Effector CD4-positive, alpha-beta T cell (primary cell): Measurements from ENCODE around the gene ABL1.
"Not testable (repeated sequence)": the region's sequence is repeated elsewhere in the genome, so short reads cannot be mapped to it uniquely, and the experiment has no call there.

Experiments
- DNase-seq: peaks from one replicate; pipeline ENCODE4 v3.0.0-alpha.2; 2020

Gene ABL1

DNA sequence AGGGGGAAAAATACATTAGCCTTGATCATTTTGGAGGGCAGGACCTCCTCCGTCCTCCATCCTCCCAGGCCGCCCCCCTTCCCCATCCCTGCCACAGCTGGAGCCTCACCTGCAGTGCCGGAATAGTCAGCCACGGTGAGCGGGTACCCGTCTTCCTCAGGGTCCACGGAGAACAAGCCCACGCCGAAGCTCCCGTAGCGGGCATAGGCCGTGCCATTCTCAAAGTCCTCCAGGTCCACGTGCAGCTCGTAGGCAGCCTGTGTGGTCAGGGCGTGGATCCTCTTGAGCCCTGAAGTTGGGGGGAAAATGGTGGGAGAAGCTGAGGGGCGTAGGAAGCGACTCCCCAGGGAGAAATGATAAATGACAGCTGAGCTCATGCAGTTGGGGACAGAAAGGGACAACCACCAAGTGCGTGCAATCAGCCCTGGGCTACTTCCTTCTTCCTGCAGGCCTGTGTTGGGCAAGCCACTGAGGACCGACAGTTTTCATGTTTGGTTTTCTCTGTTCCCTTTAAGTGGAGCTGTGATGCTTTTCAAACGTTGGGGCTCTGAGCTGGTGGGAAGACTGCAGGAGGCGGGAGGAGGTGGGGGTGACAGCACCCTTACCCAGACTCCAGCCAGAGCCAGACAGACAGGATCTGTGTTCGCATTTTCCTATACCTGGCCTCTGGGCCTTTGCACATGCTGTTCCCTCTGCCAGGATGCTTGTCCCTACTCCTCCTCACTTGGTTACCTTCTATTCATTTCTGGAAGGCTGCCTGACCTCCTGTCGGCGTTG, 70.3 kb downstream of the ABL1 start:
- DNase-seq: no peak

DNA sequence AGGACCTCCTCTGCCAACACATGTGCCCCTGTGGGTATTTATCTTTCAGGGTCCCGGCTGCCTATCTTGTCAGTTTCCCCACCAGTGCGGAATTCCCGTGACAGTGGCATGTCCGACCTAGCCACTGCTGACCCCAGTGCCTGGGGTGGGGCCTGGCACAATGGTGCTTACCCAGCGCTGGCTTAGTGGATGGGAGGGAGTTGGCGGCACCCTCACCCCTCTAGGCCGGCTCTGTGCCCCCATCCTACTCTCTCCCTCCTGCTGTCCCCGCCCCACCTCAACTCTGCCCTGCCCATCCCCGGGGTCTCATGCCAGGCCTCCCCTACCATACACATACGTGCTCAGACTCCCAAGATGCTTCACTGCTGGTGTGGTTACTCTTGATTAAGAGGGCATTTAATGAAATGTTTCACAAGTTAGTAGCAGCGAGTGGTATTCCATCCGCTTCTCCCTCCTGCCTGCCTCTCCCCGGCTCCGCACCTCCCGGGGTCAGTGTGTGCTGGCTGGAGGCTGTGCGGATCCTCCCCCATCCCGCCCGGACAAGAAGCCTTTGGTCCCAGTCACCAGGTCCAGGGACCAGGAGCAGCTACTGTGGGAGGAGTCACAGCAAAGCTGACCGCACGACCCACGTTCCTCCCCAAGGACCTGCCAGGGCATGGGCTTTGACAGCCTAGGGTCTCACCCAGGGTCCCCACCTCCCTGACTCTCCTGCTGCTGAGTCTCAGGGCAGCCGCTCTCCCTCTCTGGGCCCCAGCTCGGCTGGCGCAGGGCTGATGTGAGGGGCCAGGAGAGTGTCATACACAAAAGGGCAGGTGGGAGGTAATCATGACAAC, 71.1 kb downstream of the ABL1 start:
- no peak for DNase-seq

DNA sequence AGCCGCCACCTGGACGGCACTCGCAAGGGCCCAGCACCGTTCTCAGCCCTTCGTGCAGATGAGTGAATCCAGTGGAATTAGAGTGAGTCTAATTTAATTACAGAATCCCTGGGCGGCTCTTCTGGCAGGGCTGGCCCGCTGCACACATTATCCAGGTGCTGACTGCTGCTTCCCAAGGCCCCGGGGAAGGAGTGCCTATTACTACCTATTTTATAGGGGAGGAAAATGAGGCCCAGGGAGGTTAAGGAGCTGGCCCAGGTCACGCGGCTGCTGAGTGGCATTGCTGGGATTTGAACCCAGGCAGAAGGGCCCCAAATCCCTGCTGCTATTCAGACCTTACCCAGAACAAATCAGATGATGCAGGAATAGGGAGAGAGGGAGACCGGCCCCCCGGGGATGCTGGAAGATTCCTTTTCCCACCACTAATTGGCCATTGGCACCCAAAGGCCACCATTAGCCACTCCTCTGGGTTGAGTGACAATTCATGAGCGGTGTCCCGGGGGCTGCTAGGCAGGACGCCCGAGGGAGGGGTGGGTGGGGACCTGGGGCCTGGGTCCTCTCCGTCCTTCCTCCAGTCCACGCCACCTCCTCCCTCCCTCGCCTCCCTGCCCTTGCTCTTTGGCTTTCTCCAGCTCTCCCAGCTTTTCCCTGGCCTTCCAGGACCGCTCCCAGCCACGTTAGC, 71.8 kb downstream of the ABL1 start:
- no peak for DNase-seq

DNA sequence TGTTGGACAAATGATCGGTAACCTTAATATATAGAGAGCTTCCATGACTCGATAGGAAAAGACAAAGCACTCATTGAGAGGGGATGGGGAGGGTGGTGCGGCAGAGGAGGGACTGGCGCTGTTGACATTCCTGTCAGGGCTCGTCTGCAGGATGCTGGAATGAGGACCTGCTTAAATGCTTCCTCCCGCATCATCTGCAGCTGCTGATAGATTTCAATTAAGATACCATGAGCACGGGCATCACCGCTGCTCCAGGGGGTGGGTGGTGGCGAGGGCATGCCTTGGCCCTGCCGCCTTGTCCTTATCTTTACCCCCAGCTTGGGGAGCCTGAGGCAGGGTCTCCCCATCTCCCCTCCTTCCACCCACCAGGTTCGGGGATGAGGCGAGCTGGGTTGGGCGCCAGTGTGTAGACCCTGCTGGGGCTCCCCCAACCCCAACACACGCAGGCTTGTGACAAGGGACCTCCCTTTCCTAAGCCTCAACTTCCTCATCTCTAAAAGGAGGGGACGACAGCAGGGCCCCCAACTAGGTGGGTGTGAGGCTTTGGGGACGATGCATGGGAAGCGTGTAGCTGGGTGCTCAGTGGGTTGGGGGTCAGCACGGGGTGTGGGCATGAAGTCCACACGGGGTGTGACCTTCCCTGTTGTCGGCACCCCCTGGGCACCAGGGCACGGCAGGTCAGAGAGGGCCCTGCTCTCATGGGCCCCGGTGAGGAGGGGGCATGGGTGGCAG, 73.3 kb downstream of the ABL1 start:
- DNase-seq: no peak

DNA sequence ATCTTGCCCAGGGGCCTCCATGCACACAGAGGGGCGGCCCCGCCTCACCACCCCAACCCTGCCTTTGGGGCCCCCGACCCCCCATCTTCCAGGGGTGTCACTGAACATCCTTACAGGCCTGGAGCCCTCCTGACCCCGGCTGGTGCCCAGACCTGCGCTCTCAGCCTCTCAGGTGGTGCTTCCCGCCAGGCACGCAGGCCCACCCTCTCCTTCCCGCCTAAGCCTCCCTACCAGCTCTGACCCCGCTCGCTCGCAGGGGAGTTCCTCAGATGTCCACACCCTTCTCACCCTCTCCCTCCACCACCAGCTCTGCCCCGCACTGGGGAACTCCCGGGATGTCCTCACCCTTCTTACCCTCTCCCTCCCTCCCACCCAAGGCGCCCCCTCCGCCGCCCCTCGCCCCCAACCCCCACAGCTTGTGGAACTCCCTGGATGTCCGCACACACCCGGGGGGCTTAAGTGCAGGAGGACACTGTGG, 73.9 kb downstream of the ABL1 start:
- DNase-seq: no peak

DNA sequence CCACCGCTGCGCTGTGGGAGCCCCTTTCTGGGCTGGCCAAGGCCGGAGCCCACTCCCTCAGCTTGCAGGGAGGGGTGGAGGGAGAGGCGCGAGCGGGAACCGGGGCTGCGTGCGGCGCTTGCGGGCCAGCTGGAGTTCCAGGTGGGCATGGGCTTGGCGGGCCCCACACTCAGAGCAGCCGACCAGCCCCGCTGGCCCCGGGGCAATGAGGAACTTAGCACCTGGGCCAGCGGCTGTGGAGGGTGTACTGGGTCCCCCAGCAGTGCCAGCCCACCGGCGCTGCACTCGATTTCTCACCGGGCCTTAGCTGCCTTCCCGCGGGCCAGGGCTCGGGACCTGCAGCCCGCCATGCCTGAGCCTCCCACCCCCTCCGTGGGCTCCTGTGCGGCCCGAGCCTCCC, 75.0 kb downstream of the ABL1 start:
- DNase-seq: not testable (repeated sequence)

DNA sequence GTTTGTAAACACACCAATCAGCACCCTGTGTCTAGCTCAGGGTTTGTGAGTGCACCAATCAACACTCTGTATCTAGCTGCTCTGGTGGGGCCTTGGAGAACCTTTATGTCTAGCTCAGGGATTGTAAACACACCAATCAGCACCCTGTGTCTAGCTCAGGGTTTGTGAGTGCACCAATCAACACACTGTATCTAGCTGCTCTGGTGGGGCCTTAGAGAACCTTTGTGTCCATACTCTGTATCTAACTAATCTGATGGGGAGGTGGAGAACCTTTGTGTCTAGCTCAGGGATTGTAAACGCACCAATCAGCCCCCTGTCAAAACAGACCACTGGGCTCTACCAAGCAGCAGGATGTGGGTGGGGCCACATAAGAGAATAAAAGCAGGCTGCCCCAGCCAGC, 75.6 kb downstream of the ABL1 start:
- not testable (repeated sequence) for DNase-seq

DNA sequence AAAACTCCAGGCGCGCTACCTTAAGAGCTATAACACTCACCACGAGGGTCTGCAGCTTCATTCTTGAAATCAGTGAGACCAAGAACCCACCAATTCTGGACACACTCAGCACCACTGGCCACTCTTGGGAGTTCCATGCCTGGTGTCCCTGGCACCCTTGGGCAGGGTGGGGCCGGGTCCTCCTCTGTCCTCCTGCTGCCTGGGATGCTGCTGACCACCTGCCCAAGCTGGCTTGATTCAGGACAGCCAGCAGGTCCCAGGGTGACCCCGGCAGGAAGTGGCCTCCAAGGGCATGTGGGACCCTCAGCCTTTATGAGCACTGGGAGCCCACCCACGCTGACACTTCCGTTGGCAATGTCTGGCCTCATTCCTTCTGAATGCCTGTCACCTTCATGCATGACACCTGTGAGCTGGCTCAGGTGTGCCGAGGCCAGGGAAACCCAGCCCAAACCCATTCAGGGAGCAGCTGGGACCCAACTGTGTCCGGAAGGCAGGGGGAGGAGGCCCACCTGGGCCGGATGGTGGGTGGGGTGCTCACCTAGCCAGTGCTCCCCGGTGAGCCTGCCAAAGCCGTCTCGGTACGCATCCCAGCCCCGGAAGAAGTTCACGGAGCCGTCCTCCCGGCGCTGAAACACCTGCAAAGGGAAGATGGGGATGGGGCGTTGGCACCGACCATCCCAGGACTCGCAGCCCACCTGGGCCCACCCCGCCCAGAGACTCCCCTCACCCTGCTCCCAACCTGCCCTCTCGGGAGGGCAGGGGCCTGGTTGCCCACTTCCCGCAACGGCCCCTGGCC, 76.4 kb downstream of the ABL1 start:
- no peak for DNase-seq

DNA sequence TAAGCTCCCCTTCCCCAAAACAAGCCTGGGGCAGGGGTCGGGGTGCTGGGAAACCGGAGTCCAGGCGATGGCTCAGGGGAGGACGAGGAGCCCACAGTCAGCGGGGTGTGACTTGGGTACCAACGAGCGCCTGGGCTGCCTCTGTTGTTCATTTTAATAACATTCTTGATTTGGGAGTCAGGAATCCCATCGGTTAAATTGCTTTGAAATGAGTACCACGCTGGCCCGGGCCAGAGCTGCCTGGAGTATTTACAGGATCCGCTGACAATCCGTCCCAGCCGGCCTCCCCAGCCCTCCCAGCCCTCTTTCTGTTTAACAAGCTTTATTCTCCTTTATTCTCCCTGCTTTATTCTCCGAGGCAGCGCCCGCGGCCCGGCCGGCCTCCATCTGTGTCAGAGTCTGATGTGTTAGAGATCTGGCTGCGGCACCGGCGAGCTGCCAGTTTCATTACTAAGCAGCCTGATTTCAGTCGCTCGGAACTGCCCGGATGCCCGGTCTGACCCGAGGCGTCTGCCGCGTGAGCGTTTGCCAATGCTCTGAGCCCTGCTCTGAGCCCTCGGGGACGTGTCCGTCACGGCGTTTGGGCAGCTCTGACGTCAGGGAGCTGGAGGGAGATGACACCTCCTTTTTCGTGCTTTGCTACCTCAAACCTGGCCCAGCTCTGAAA, 78.0 kb downstream of the ABL1 start:
- DNase-seq: no peak

DNA sequence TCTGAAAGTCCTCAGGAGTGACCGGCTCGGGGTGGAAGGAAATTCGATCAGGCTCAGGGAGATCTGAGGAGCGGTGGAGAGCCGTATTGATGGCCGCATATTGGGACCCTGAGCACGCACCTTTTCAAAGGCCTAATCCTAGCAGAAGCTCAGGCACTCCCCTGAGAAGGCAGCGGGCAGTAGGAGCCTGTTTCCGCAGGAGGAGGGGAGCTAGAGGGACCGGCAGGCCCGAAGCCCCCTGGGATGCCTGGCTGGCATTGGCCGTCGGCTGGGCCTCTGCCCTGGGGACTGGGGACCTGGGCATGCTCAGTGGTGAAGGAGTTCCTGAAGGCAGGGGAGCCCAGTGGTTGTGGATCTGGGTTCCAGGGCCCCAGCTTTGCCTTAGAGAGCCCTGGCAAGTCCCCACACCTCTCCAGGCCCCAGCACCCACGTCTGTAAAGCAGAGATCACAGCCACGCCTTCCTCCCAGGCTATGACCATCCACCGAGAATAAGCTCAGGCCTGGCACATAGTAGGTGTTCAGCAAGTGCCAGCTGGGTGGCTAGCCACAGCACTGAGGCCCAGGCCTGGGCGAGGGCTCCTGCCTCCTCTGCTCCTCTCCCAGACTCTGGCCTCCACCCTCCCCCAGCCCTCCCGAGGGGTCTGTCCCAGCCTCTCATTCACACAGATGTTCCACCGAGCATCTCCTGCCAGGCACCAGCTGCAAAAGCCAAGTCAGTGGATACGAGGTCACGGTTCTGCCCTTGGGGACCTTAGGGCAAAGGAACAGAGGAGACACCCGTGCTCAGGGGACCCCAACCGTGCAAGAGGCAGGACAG, 78.8 kb downstream of the ABL1 start:
- DNase-seq: no peak

DNA sequence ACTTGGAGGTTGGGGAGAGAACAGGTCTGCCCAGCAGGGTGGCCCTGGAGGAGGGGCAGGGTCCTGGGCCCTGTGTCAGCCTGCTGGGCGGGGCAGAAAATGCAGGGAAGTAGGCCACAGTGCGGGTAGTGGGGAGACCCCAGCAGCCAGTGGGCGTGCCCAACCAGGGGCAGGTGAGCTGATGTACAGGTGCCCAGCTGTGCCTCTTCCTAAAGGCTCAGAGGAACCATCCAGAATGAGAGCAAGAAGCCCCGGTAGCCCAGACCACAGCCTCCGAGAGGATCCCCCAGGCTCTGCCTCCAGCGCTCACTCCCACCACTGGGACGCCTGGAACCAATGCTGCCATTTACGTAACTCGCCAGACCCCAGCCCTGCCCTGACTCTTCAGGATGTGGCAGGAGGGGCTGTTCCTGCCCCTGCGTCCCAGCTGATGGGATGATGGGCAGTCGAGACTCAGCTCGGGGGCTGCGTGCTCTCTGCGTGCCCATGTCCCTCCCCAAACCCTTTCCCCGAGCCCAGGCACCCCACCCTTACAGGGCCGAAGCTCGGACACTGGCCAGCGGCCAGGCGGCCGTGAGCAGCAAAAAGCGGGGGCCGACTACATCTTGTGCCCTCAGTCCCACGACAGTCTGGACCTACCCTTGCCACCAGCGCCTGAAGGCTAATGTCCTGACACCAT, 79.5 kb downstream of the ABL1 start:
- DNase-seq: no peak

DNA sequence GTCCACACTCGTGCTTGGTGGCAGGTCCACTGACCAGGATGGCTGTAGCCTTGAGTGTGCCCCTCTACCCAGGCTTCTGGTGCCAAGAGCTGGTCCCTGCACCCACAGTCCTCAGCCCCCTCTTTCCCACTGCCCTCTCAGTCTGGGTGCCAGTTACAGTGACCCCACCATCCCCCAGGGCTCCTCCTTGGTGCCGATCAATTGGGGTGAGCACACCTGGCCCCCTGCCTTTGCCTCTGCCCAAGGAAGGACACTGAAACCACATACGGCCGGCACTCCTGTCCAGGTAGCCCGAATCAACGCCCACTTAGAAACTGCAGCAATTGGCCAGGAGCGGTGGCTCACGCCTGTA, 80.0 kb downstream of the ABL1 start:
- no peak for DNase-seq

DNA sequence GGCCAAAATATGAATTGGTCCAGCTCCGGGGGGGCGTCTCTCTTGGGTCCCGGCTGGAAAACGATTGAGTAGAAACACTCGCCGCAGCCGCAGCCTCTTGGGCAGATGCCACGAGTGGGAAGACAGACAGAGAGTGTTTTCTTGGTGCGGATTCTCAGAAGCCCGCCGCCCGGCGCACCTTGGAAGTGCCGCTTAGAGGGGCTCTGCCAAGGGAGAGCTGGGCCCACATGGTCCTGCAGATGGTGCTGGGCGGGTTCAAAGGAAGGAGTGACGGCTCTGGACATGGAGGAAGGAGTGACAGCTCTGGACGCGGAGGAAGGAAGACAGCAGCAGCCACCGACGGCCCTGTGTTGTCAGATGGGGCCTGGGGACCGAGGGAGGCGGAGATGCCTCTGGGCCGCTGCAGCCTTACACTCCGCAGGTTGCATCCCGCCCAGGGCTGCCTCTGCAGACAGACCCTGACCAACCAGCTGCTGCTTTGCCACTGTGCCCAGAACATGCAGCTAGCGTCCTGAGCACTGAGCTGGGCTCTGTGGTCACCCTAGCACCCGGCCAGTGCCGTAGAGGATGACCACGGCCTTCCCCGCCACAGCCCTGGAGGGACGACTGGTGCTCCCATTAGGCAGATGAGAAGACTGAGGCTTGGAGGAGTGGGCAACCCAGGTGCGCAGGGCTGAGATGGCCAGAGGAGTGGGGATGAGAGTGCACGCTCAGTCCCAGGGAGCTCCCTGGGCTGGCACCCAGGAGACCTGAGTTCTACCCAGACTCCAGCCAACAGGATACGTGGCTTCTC, 82.3 kb downstream of the ABL1 start:
- DNase-seq: no peak

DNA sequence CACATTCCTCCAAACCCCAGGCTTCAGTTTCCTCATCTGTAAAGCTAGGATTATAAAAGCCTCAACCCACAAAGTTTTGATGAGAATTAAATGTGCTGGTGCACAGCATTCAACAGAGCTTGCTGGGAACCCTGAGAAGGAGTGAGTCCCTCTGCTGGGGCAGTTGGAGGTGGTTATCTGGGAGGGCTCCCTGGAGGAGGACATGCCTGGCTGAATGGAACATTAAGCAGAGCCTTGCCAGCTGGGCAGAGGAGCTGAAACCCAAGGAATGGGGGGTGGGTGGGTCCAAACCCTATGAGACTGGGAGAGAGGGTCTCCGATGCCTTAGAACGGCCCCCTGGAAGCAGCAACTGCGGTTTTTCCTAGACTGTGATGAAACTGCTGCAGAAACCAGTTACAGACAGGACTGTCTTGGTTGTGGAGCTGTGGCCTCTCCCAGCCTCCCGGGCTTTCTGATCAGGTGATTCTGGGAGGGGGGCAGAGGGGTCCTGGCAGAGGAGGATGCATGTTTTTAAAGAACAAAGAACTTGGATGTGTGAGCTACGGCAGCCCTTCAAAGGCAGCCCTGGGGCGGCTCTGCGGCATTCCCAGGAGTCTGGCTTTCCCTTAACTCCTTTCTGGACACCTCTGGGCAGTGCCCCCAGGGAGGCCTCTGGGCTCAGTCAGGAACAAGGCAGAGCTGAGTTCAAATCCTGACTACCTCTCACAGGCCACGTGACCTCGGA, 83.2 kb downstream of the ABL1 start:
- DNase-seq: no peak

DNA sequence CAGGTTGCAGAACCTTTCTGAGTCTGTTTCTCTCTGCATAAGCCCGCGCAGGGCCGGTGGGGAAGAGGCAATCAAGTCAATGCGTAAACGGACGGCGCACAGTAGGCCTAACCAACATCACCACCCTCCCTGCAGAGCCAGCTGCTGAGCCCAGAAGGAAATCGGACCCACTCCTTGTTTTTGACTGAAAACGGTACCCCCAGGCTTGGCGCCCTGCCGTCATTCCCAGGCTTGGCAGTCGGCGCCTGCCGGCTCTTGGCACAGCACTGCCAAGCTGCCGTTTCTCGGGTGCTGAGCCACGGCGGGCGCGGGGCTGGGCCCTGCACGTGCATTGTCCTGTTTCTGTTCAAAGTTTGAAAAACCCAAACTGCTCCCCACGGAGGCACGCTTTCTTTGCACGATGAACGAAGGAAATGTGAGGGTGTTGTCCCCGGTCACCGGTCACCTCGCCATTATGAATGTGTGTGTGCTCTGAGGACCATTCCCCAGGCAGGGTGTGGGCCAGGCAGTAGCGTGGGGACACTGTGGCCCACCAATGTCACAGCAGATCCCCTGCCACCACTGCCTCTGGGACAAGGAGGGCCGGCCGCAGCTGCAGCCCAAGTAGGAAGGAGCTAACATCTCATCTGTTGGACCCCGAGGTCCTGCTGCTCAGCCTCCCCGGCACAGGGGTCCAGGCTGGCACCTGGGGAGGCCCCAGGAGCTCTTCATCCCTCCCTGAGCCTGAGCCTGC, 83.9 kb downstream of the ABL1 start:
- DNase-seq: no peak

DNA sequence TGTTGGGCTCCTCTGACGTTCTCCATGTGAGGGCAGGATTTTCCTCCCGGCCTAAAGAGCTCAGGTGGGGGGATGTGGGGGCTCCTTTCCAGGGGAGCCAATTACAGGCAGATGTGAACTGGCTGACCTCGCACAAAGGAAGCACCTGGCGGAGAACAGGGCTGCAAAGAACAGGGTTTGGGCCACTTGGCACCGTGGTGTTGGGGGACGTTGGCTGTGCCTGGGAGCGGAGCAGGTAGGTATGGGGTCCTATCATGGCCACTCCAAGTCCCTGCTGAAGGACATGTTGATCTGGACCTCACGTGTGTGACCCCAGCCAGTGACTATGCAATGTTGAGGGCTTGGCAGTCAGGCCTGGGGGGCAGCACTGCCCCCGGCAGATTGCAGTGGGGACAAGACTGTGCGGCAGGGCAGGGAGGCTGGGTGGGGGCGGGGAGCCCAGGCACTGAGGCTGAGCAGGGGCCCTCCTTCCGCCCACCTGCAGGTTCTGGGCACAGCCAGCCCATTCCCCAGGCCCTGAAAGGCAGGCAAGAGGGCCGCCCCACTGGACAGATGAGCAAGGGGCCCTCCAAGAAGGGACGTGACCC, 84.6 kb downstream of the ABL1 start:
- DNase-seq: no peak

DNA sequence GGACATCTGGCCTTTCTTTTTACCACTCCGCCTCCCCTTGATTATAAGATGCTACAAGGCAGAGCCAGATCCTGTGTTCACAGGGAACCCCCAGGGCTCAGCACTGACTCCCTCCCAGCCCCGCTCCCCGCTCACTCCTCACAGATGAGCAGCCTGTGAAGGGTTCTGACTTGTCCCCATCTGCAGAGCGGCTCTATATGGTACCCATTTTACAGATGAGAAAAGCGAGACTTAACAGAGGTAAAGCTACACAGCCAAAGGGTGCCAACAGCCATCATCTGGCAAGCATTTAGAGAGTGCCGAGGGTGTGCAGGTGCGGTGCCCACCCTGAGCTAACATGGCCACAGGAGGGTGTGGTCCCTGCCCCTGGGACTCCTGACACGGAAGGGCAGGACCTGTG, 85.2 kb downstream of the ABL1 start:
- DNase-seq: no peak
